Mononuclear cell (primary cell): ENCODE data around the gene WIPF1. TPM values are rescaled to one million over a fixed set of nuclear protein-coding genes. Genes with fewer than 3 reads are reported as not detected.

Experiments
- H3K27me3 ChIP-seq: 2 replicates; pipeline ENCODE4 v1.6.0; 2011; ENCODE audit warnings: low read length, control low read depth; ENCODE audit not compliant: insufficient read depth
- H3K4me1 ChIP-seq: 2 replicates; pipeline ENCODE4 v1.5.1; 2011; ENCODE audit warnings: mild to moderate bottlenecking, low read length, control low read depth; ENCODE audit not compliant: insufficient read depth
- H3K4me3 ChIP-seq: 2 replicates; pipeline ENCODE4 v1.5.1; 2011; ENCODE audit warnings: mild to moderate bottlenecking, low read length, moderate library complexity
- H3K9me3 ChIP-seq: 2 replicates; pipeline ENCODE4 v1.5.1; 2011; ENCODE audit warnings: low read depth, mild to moderate bottlenecking, control low read depth, low read length
- total RNA-seq: library from RNA; depleted of rRNA; stranded (reverse); fragments of >200 nt; gene quantifications from one replicate; pipeline ENCODE4 v1.2.3, GENCODE V29; 2012

WIPF1 gene
- total RNA-seq, 1 donor, result 126 TPM

DNA sequence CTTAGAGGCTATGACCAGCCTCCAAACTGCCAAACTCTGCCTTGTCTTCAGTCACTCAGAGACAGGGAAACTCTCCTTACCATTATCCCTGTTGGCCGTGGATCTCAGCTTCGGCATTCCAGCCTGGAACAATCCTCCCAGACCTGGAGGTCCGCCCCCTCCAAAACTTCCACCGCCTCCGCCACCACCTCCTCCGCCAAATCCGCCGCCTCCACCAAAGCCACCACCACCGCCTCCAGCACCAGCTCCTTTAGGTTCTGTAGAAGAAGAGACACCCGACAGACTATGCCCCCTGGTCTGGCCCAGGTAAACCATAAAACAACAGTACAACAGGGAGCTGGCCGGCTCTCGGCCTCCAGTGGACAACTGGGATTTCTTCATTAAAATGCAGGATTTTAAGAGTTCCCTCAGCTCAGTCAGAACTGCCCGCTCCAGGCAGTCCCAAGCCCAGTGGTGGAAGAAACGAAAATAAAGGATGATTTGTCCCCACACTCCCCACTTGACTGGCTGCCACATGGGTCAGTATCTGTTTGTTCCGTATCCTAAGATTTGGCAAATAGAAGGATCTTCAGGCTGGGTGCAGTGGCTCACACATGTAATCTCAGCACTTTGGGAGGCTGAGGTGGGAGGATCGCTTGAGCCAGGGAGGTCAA is 22.4 kb downstream of the WIPF1 start:
- Histone ChIP-seq H3K27me3 (no peaks in the 10 kb centered on the region), H3K4me1 (peaks cover 44% of the 10 kb centered on the region), H3K9me3 (no peaks in the 10 kb centered on the region), H3K4me3 (no peak overlapping the region)

- no peaks in the 10 kb centered on the region for H3K9me3 ChIP-seq
- H3K27me3 ChIP-seq, result no peaks in the 10 kb centered on the region
- peaks cover 38% of the 10 kb centered on the region for H3K4me1 ChIP-seq
- H3K4me3 ChIP-seq, result no peak overlapping the region
Observed at GRCh38 chr2:174574657-174575056, 22.9 kb downstream of the WIPF1 start.

DNA sequence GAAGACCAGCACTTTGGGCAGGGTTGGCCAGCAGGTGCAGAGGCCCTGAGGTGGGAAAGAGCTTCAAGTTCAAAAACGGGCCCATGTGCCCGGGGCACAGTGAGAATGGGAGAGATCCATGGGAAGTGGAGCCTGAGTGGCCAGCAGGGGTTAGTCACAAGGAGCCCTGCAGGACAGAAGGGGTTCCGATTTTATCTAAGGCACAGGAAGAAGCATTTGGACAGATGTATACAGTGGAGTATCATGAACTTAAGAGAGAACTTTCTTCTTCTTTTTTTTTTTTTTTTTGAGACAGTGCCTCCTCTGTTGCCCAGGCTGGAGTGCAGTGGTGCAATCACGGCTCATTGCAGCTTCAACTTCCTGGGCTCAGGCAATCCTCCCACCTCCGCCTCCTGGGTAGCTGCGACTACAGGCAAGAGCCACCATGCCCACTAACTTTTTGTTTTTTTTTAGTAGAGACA is 24.0 kb downstream of the WIPF1 start:
- no peaks in the 10 kb centered on the region for H3K27me3 ChIP-seq
- H3K9me3 ChIP-seq, result no peaks in the 10 kb centered on the region
- H3K4me1 ChIP-seq, result peaks cover 33% of the 10 kb centered on the region
- no peak overlapping the region for H3K4me3 ChIP-seq

GRCh38 chr2:174572556-174572955 is 25.0 kb downstream of the WIPF1 start:
- Histone ChIP-seq H3K4me3 (no peak overlapping the region), H3K4me1 (peaks cover 37% of the 10 kb centered on the region), H3K9me3 (no peaks in the 10 kb centered on the region), H3K27me3 (no peaks in the 10 kb centered on the region)

DNA sequence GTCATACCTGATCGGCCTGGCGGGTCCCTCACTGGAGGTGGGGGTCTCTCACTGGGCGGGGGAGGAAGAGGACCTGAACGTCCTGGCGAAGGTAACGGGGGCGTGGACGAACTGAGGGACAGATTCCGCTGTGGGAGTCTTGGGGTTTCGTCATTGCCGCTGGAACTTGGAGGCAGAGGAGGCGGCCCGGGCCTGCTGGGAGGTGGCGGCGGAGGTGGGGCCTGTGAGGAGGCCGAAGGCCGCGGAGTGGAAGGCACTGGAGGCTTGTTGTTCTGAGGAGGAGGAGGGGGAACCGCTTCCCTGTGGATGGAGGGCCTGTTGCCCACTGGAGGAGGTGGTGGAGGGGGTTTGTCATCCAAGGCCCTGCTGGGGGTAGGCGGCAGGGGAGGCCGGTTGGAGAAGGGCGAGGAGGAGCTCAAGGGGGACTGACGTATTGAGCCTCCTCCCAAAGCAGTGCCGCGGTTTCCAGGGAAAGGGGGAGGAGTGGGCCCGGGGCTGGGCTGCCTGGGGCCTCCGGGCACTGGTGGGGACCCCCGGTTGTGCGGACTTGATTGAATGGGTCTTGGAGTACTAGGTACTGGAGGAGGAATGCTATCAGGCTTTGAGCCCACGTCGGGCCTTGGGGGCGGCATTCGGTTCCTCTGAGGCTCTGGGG is 25.8 kb downstream of the WIPF1 start:
- H3K9me3 ChIP-seq, result no peaks in the 10 kb centered on the region
- no peak overlapping the region for H3K4me3 ChIP-seq
- no peaks in the 10 kb centered on the region for H3K27me3 ChIP-seq
- peaks cover 37% of the 10 kb centered on the region for H3K4me1 ChIP-seq

- Histone ChIP-seq H3K4me3 (no peak overlapping the region), H3K9me3 (no peaks in the 10 kb centered on the region), H3K4me1 (peaks cover 37% of the 10 kb centered on the region), H3K27me3 (no peaks in the 10 kb centered on the region)
Observed at GRCh38 chr2:174570318-174570958, 27.2 kb downstream of the WIPF1 start.

GRCh38 chr2:174569678-174570077 is 27.9 kb downstream of the WIPF1 start:
- Histone ChIP-seq H3K4me1 (peaks cover 36% of the 10 kb centered on the region), H3K27me3 (no peaks in the 10 kb centered on the region), H3K4me3 (no peak overlapping the region), H3K9me3 (no peaks in the 10 kb centered on the region)

DNA sequence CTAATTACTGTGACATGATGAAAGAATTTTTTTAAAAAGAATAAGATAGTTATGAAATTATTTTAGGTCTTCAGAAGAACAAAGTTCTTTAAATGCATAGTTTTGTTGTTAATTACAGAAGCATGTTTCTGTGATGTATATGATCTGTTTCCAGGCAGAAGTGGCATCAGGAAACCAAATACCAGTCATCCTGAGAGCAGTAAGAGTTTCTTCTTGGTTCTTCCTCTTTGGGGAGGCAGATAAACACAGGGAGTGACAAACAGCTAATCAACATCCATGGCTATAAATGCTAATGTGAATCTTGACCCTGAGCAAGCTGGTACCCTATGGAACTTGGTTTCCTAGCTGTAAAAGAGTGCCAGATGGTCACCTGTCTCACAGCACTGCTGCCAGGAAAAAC is 29.2 kb downstream of the WIPF1 start:
- Histone ChIP-seq H3K27me3 (no peaks in the 10 kb centered on the region), H3K9me3 (no peaks in the 10 kb centered on the region), H3K4me1 (peaks cover 23% of the 10 kb centered on the region), H3K4me3 (no peak overlapping the region)

DNA sequence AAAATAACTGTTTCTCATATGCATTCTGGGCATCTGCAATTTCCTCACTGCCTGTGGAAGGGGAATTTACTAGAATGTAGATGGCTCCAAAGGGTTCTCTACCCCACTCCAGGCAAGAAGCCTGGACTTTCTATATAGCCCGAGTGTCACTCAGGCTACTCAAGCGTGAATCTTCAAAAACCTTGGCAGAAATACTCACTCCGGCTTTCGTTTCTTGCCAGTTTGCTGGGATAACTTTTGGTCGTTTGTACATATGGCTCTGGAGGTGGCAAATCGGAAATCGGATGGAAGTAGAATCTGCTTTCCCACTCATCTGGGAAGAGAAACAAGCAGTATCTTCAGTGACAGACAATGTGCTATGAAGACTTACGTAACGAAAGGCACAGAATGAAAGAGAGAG is 30.7 kb downstream of the WIPF1 start:
- no peaks in the 10 kb centered on the region for H3K9me3 ChIP-seq
- H3K4me1 ChIP-seq, result peaks cover 17% of the 10 kb centered on the region
- no peak overlapping the region for H3K4me3 ChIP-seq
- no peaks in the 10 kb centered on the region for H3K27me3 ChIP-seq

- Histone ChIP-seq H3K4me1 (peaks cover 4% of the 10 kb centered on the region), H3K9me3 (no peaks in the 10 kb centered on the region), H3K27me3 (no peaks in the 10 kb centered on the region), H3K4me3 (no peak overlapping the region)
Observed at GRCh38 chr2:174563530-174564282, 33.9 kb downstream of the WIPF1 start.

DNA sequence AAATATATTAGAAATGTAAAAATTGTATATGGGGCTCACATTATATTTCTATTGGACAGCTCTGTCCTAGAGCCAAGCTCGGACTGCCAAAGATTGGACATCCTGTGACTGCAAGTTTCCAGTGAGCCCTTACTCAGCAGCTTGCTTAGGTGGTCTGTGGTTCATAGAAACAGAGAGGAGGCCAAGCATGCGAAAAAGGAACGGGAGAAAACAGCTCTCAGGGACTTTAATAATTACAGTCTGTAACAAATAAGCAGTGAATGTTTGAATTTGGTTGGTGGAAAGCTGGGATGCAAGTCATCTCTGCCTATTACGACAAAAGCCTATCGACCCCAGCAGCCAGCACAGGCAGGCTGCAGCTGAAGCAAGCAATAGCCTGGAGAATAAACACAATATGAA is 35.6 kb downstream of the WIPF1 start:
- Histone ChIP-seq H3K4me1 (no peaks in the 10 kb centered on the region), H3K9me3 (no peaks in the 10 kb centered on the region), H3K4me3 (no peak overlapping the region), H3K27me3 (no peaks in the 10 kb centered on the region)

DNA sequence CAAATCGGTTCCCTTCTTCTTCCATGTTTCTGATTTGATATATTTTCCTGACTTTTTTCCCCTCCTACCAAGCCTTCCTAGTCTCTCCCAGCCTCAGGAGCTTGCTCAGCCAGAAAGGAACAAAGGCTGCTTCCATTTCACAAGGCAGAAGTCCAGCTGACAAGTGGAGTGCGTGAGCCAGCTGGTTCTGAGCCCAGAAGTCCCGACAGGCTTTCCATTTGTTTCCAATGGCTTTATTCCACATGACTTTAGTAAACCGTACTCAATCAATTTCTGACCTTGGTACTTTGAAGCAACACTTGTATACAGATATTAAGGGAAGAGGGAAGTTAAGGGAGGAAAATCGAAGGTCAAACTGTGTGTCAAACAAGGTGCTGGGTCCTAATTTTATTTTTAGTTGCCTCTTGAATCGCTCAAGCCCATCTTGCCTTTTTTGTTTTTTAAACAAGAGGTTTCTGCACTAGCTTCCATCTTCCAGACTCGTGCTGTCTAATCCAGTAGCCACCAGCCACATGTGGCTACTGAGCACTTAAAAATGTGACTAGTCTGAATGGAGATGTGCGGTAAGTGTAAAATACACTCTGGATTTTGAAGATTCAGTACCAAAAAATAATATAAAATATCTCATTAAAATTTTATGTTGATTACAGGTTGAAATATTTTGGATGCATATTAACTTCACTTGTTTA is 36.2 kb downstream of the WIPF1 start:
- Histone ChIP-seq H3K9me3 (no peaks in the 10 kb centered on the region), H3K27me3 (no peaks in the 10 kb centered on the region), H3K4me3 (no peak overlapping the region), H3K4me1 (no peaks in the 10 kb centered on the region)

DNA sequence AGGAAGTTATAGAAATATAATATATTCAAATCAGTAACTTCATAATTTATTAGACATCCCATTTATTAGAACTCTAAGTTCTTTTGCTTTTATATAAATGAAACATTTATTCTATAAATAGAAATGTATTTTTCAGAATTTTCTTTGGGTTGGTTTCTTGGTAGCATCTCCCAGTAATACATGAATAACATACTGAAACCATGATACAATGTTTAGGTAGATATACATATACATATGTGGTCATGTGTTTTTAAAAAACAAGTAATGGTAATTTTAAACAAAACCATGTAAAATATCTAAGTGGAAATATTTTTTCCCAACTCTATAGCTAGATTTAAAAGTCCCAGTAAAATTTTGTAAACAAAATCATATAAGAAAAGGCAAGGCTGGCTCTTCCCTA is 36.9 kb downstream of the WIPF1 start:
- no peaks in the 10 kb centered on the region for H3K27me3 ChIP-seq
- no peak overlapping the region for H3K4me3 ChIP-seq
- H3K9me3 ChIP-seq, result no peaks in the 10 kb centered on the region
- no peaks in the 10 kb centered on the region for H3K4me1 ChIP-seq

DNA sequence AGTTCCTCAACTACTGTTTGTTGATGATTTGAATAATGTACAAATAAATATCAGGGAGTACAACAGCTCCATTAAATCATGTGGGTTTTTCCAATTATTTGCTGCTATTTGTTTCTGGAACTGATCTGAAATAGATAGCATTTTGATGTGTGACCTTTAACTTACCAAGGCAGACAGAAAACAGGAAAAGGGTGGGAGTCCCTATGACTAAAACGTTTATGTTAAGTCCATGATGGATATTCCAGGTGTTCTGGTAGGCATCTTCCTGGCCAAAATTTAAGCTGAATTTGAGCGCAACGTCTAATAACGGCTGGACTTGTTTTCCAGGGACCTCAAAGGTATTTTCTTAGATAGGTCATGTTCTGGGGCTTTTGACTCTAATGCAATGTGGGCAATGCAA is 41.6 kb downstream of the WIPF1 start:
- Histone ChIP-seq H3K27me3 (no peaks in the 10 kb centered on the region), H3K9me3 (no peaks in the 10 kb centered on the region), H3K4me3 (no peak overlapping the region), H3K4me1 (peaks cover 29% of the 10 kb centered on the region)
